GM12865 (cell line): ENCODE data around the gene SSH2.

Source experiments
- DNase-seq: peaks from one replicate; pipeline ENCODE4 v3.0.0; 2010; ENCODE audit warnings: low read depth
- H3K4me3 ChIP-seq: 2 replicates; pipeline ENCODE4 v1.5.1; 2011; ENCODE audit warnings: mild to moderate bottlenecking, low read depth, low read length, control low read depth
- CTCF ChIP-seq: IDR thresholded peaks from 2 replicates; pipeline ENCODE4 v1.5.1; 2011; ENCODE audit warnings: low read length, control low read depth, low read depth, inconsistent platforms; ENCODE audit not compliant: insufficient read depth; ENCODE audit errors: missing control alignments

Gene SSH2

GRCh38 chr17:29929533-29930408 lies at the start of gene SSH2:
SSH2 (minus strand) TSS chr17:29930228; CDS start chr17:29930000, 228 bp downstream.
- H3K4me3 ChIP-seq, result peak within 1 kb of the TSS; percentile 82
- TF ChIP-seq CTCF, result no peak
- DNase-seq, result peak; percentile 96

GRCh38 chr17:29977836-29978235 lies 47.8 kb upstream of the SSH2 start:
- no peak overlapping the region for H3K4me3 ChIP-seq
- DNase-seq, result no peak
- no peak for TF ChIP-seq CTCF

GRCh38 chr17:29973005-29973404 lies 43.0 kb upstream of the SSH2 start:
- no peak for DNase-seq
- H3K4me3 ChIP-seq, result no peak overlapping the region
- no peak for TF ChIP-seq CTCF

- DNase-seq, result no peak
- no peak overlapping the region for H3K4me3 ChIP-seq
- no peak for TF ChIP-seq CTCF
These were observed 42.2 kb upstream of the SSH2 start for GRCh38 chr17:29972277-29972676.

GRCh38 chr17:29968271-29968670 lies 38.2 kb upstream of the SSH2 start:
- DNase-seq, result no peak
- no peak for TF ChIP-seq CTCF
- H3K4me3 ChIP-seq, result no peak overlapping the region

- no peak for TF ChIP-seq CTCF
- no peak overlapping the region for H3K4me3 ChIP-seq
- no peak for DNase-seq
These were observed 32.6 kb upstream of the SSH2 start for GRCh38 chr17:29962656-29963055.

- no peak for DNase-seq
- no peak overlapping the region for H3K4me3 ChIP-seq
- no peak for TF ChIP-seq CTCF
These were observed 29.8 kb upstream of the SSH2 start for GRCh38 chr17:29959658-29960337.
